ENCODE results near the gene DFFA.
A peak's percentile ranks its signal among the peaks of the same experiment; 100 is the strongest.
"Not testable (repeated sequence)": the region's sequence is repeated elsewhere in the genome, so short reads cannot be mapped to it uniquely, and the experiment has no call there.

Gene DFFA

DNA sequence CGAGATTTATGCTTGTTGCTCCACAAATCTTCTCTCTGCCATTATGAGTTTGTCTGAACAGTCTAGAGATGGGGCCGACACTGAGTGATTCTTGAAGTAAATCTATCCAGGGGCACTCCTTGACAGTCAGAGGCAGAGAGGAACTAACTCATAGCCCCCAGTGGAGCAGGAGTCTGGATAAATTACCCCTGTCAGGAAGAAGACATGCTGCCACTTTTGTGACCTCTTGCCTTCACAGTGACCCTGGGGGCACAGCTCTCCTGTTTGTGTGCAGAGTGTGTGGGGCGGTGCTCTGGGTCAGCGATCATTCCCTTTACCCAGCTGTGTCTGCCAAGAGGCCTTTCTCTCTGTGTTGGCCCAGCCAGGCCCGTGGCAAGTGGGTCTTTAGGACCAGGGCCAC lies 31.9 kb upstream of the DFFA start:
- DNase-seq: no peak

DNA sequence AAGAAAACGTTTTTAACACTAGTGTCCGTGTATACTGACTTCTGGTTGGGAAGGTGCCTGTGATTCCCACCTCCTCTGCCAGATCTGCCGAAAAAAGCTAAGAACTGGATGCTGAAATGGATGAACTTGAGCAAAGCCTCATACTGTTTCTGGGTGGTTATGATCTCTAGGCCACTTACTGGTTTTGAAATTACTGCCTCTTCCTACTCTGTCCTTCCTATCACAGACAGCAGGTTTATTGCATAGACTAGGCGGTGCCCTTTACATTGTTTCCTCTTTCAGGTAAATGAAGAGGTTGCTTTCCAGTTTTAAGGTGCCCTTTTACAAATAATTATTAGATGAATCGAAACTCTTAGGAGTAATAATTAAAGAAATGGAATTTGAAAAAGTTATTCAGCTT lies 29.9 kb upstream of the DFFA start:
- DNase-seq: no peak

DNA sequence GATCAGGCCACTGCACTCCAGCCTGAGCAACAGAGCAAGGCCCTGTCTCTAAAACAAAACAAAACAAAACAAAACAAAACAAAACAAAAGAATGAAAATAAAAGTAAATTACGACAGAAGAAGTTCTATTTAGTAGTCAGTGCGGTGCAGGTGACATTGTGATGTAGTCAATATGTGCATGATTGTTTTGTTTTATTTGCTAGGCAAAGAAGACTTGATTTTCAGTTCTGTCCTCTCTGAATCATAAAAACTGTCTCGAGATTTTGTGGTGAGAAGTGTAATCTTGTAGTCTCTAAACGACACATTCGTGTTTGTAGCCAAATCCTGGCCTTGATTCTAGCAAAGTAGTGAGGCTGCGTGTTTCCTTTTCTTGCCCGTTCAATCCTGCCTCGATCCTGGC lies 25.9 kb upstream of the DFFA start:
- DNase-seq: no peak

DNA sequence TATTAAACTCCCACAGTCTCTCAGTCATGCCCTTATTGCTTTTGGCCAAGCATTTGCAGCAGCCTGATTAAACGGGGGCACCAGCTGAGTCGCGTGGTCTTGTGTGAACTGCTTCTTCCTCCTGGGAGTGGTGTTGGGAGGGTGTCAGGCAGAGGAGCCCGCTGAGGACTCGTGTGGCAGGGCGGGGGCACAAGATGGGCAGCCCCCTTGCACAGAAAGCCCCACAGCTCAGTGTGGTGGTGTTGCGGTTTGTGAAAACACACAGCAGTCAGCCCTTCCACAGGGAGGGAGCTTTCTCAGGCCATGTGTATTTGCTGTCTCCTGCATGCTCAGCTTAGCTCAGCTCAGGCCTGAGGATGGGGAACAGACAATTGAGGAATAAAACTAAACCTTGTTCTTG lies 24.8 kb upstream of the DFFA start:
- DNase-seq: no peak

DNA sequence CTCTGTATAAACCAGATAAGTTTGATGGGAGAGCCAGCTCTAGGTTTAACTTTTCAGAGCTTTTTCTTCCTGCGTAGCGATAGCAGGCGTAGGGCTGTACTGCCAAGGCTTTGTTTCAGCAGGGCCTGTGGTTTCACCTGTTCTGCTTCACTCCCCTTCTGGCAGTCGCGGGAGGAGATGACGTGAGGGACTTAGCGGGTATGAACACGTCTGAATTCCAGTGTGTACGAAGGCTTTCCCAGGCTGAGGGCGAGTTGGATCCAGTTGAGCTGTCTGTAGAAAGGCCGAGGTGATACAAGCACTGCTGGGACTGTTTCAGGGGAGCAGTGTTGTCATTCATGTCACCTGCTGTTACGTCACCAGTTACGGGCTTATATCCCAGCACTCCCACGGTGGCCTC lies 23.6 kb upstream of the DFFA start:
- no peak for DNase-seq

DNA sequence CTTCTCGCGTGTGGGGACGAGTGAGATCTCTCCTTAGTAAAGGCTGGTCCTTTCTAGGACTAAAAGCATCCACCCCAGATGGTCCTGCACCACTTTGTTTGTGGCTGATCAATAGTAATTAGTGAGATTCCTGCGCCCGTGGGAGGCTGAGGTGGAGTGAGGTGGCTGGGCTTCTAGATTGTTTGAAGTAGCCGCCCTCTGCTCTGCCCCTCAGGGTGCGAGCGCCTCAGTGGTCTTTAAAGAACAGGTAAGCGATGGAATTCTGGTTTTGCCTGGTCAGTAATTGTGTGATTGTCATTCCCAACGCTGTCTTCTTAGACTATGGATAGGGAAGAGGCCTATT lies 23.1 kb upstream of the DFFA start:
- no peak for DNase-seq

DNA sequence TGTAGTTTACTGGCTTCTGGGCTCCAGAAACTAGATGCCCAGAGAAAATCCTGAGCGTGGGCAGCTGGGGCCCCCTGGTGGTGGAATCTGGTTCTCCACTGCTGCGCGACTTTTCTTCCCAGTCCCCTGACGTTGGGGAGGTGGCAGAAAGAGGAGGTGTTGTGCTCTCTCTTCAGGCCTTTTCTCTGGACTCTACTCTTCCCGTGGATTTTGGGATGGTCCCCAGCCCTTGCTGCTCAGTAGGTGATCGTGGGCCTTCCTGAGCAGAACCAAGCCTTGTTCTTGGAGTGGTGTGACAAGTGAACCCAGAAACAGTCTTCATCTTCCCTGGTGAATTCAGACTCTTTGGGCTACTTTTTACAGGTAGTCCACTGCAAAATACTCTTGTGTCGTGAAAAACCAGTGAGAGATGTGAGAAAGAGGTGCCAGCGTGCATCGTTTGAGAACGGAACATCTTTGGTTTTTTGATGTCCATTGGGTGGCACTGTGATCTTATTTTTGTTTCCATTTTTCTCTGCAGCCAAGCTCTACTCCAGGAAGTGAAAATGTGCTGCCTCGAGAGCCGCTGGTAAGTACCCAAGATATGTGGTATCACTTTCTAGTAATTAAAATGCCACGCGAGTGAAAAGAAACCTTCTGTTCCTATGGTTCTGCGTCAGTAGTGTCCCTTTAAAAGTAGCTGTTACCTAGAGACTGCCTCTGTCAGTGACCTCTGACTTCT lies 22.6 kb upstream of the DFFA start:
- DNase-seq: peak; percentile 39

DNA sequence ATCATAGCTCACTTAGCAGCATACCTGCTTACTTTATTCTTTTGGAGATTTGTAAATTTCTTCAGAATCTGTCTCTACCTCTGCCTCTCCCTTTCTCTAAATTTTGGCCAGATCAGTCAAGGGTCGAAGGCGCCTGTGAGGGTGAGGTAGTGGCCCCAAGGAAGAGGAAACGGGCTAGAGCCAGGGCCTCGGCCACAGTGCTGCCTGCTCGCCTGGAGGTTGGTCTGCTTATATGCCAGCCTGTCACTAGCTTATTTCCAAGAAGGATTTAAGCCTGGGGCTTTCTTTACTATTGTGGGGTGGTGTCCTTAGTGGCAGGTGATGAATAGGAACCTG lies 22.1 kb upstream of the DFFA start:
- no peak for DNase-seq

DNA sequence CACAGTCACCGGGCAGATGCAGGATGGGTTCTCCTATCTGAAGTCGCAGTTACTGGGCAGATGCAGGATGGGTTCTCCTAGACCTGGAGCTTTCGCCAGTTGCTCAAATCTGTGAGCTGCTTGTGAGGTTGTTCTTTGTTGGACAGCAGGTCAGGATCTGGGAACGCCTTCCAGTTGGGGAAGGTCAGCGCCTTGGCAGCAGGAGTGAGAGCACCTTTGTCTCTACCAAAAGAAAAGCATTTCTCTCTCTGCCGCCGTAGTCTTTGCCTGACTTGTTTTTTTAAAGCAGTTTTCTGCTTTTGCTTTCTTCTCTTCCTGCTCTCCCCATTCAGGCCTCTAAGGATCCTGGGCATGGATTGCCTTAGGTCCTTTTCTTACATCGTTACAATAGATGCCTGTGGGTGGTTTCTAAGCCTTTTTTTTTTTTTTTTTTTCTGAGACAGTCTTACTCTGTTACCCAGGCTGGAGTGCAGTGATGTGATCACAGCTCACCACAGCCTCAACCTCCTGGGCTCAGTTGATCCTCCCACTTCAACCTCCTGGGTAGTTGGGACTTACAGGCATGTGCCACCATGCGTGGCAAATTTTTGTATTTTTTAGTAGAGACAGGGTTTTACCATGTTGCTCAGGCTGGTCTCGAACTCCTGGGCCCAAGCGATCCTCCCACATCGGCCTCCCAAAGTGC lies 18.1 kb upstream of the DFFA start:
- DNase-seq: no peak

DNA sequence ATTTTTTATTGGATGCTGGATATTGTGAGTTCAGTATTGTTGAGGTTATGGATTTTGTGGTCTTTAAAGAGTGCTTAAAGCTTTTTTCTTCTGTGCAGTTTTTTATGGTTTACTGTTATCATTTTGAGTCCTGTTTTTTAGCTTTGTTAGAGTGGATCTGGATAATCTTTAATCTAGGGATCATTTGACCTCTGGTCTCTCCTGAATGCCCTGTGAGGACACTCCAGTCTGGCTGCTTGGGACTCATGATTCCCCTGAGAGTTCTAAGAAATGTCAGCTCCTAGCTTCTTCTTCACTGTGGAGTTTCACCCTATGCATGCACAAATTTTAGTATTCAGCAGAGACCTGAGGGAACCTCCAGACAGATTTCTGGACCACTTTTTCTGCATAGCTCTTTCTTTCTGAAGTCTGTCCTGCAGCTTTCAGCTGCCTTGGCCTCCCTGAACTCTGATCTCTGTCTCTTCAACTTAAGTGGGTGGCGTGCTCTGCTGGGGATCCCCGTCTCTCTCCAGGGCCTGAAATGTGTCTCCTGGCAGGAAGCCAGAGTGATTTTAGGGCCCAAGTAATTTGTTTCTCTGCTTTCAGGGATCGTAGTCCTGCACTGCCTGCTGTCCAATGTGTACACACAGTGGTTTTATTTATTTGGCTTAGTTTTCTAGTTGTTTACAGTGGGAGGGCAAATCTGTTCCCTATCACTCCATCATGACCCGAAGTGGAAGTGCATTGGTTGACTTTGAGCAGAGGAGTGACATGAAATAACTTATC lies 17.1 kb upstream of the DFFA start:
- no peak for DNase-seq

DNA sequence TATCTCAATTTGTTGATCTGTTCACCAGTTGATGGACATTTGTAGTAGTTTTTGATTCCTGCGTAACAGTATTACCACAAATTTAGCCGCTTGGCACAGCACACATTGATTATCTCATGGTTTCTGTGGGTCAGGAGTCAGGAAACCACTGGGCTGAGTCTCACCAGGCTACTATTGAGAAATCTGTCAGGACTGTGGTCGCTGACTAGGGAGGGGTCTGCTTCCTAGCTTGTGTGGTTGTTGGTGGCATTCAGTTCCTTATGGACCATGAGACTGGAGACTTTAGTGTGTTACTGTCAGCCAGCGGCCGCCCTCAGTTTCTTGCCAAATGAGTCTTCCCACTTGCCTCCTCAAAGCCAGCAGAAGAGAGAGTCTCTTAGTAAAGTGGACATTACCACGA lies 12.2 kb upstream of the DFFA start:
- no peak for DNase-seq

DNA sequence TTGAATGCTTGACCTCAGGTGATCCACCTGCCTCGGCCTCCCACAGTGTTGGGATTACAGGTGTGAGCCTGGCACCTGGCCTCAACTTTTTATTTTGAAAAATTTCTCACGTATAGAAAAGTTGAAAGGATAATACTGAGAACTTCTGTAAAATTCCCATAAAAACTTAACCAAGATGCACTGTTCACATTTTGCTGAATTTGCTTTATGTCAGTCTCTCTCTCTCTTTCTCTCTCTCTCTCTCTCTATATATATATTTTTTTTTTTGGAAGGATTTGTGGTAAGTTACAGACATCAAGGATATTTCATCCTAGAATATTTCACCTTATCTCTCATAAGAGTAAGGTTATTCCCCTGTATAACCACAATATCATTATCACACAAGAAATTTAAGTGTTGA lies 8.3 kb upstream of the DFFA start:
- DNase-seq: no peak

DNA sequence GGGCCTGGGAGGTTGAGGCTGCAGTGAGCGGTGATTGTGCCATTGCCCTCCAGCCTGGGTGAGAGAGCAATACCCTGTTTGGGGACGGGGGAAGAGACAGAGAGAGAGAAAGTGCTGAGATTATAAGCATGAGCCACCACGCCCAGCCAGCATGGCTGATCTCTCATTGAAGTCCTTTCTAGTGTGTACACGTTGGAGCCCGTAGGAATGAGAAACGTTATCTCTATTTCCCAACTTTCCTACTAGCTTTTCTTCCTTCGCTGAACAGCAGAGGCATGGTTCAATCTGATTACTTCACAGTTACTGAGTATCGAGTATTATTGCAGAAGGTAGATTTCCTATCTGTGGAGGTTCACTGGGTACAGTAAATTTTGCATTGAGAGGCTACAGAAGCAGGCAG lies 7.0 kb upstream of the DFFA start:
- DNase-seq: no peak

DNA sequence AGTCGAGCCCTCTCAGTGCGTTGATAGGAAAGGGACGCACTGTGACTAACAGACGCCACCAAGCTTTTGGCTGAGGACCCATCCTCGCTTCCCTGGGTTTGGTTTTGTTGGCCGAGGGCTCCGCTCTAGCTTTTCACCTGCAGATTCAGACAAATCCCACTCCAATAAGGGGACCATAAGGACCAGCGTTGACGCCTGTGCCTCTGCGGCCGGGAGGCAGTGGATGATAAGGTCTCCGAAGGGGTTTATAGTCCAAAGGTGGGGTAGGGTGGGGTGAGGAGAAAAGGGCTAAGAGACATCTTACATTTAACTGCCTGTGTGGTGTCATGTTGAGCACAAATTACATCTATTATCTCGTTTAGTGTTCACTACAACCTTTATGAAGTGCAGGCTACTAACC lies 3.2 kb upstream of the DFFA start:
- DNase-seq: no peak

DNA sequence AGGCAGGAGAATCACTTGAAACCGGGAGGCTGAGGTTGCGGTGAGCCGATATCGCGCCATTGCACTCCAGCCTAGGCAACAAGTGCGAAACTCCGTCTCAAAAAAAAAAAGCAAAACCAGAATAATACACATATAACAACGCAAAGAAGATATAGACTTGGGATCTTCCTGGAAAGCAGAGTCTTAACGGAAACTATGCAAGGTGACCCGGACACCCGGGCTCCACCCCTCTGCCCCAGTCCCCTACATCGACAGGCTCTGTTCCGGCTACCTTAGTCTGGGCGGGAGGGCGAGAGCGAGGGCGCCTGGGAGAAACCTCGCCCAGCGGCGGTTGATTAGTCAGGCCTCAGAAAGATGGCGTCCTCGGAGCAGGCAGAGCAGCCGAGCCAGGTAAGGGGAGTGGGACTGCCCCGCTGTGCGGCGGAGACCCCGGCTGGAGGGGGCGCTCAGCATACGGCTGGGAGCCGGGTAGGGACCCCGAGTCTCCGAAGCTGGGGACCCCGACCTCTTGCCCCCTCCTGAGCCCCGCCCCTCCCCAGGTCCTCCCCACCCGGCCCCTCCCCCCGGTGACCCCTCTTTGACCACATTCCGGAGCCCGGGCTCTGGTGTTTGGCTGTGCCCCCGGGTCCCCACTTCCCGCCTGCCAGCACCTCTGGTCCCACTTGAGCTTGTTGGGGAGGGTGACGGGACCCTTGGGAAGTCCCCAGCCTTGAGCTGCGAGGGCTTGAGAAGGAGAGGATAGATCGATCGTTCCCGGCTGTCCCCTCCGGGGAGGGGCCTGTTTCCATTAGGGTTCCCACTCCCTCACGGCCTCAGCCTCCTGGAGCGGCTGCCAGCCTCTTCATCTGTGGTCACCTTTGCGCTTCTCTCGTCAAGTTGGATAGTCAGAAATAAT lies 2.5 kb upstream of the DFFA start, which contains the start of gene PEX14:
TSS of gene PEX14 (plus strand) at position 338 of the 895 bp plus-strand sequence. CDS start at position 355, 17 bp downstream.
- DNase-seq: peak; percentile 78

DNA sequence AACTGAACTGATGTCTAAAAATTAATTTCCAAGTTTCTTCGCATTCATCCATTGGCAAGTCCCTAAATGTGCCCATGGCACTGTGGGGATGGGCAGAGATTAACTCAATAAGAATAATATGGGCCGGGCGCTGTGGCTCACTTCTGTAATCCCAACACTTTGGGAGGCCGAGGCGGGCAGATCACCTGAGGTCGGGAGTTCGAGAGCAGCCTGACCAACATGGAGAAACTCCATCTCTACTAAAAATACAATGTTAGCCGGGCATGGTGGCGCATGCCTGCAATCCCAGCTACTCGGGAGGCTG lies 1.9 kb upstream of the DFFA start:
- not testable (repeated sequence) for DNase-seq

DNA sequence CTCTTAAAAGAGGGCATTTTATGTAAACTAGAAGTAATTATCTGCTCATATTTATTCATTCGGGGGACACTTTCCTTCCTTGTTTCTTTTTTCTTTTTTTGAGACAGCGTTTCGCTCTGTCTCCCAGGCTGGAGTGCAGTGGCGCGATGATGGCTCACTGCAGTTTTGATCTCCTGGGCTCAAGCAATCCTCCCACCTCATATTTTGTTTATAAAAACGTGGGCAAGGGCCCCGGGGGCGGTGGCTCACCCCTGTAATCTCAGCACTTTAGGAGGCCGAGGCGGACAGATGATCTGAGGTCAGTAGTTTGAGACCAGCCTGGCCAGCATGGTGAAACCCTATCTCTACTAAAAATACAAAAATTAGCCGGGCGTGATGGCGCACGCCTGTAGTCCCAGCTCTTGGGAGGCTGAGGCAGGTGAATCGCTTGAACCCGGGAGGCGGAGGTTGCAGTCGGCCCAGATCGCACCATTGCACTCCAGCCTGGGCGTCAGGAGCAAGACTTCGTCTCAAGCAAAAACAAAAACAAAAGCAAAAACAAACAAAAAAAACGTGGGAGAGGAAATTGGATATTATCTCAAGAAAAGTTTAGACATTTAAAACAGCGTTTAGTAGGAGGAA lies 926 bp upstream of the DFFA start:
- DNase-seq: no peak

DNA sequence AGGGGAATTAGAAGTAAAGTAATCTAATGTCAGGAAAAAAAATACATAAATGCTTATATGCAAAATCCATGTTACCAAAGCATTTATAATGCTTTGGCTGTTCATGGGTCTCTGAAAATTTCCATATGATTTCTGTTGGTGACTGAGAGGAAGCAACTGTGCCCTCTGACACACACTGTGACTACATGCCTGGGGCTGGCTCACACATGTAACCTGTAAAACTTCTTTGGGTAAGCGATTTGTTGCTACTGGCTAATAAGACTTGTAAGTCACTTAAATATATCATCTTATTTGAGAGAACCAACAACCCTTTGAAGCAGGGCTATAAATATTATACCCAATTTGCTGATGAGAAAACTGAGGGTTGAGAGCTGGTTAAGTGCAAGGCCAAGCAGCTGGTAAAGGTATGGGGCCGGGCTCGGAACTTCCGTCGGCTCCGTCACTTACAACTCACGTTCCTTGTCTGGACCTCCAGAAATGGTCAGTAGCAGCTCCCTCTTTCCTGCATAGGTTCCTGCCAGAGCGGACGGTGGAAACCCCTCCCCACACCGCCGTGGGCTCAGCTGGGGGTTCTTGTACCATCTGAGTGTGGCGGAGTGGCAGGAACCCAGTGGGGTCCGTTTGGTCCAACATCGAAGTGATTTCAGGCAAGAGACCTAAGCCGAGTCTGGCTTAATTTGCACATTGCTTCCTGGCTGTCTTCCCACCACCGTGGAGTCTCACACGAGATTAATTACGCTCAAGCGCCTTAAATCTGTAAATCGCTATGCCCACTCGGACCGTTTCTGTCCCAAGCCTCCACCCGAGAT lies 714 bp downstream of the DFFA start:
- DNase-seq: no peak

DNA sequence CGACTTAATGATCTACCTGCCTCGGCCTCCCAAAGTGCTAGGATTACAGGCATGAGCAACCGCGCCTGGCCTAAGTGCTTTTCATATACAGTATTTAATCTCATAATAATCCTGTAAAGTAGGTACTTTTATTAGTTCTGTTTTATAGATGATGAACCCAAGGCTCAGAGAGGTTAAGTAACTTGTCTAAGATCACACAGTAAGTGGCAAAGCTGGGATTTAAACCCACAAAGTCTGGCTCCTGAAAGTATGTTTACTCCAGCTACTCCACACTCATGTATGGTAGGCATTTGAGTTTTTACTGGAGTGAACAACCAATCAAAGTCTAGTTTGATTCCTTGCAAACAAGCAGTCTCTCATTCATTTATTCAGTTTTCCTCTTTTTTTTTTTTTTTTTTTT lies 2.3 kb downstream of the DFFA start:
- DNase-seq: no peak

DNA sequence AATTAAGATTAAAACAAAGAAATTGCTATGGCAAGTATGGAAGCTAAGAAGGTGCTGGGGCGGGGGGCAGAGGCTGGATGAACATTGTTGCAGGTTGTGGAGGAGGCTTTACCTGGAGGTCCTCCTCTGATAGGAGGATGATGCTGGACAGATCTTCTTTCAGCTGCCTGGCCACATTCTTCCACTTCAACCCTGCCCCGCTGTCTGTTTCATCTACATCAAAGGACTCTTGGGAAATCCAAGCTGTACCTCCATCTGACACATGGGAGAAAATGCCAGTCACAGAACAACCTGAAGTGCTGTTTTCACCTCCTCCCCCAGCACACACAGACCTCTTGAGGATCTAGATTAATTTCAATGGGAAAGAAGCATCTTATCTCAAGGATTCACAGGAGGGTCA lies 5.3 kb downstream of the DFFA start:
- DNase-seq: no peak

DNA sequence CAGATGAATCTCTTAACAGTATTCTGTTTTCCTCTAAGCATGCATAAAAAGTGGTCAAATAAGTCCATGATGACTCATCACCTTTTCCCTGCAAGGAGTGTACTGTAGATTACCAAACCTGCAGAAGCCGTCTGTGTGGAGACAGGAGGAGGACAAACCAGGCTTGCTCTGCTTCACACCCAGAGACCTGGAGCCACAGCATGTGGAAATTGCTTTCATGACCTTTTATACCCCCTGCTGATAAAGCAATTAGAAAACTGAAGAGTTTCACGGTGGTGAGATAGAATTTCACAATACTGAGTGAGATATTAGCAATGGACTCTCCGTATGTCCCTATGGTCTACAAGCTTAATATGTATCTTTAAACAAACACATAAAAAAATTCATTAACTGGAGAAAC lies 13.1 kb downstream of the DFFA start:
- DNase-seq: no peak

DNA sequence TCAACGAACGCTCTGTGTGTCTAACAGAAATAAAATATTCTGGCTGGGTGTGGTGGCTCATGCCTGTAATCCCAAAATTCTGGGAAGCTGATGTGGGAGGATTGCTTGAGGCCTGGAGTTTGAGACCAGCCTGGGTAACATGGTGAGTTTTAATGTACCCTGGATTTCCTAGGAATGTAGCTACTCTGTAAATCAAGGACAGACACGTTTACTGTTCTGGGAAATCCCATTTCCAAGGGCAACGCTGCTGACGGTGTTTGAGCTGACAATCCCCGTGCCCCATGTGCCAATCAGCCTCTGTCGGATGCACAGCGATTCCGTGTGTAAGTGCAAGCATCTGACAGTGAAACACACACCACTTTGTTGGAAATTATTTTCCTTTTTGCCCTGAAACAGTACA lies 14.5 kb downstream of the DFFA start:
- DNase-seq: no peak

Measured in GF-D8 (cell line).